ENCODE measurements around the gene CAMK2D.
A peak's percentile ranks its signal among the peaks of the same experiment; 100 is the strongest.

CAMK2D gene

DNA sequence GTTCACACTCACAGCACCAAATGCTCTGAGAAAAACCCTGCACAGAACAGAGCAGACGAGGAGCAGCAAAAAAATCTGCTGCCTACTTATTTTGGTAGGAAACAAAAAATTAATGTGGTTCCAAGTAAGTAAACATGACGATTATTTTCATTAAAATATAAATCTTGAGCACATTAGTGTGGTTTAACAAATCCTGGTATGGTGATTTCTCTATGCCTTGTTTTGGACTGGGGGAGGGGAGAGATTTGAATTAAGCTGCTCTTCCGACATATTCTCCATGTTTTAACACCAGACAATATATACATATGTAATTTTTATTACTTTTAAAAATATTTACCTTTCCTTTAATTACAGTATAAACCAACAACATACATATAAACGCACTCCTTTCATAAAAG is 1.8 kb downstream of the CAMK2D start:
- Mint-ChIP-seq H3K4me3 (peak overlapping the region; percentile 86 to 90), H3K27me3 (no peaks in the 10 kb centered on the region), H3K4me1 (ENCODE audit: low read depth in 2 of 2) (peaks cover 24 to 37% of the 10 kb centered on the region in 2 donors), H3K27ac (peak overlapping the region; percentile 96 to 99), H3K9me3 (no peaks in the 10 kb centered on the region), H3K36me3 (ENCODE audit: insufficient read depth) (peaks cover 38% of the 10 kb centered on the region)
- ATAC-seq (replicated peaks) (no peak), DNase-seq (no peak)

DNA sequence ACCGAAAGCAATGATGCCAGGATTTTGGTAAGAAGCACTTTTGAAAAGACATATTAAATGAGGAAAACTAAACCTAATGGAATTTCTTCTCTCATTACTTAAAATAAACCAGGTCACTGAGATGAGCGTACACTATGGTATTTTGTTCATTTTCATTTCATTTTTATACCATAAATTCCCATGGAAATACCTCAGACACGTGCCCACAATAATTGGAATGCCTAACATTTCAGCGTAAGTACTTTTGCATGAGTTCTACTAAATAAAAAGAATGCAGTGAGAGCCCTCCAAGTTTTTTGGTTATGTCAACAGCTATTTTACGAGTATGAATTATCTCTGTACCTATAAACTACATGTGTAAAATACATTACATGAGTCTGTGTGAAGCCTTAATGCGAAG is 3.2 kb downstream of the CAMK2D start:
- ATAC-seq (replicated peaks) (no peak), DNase-seq (no peak)
- no peaks in the 10 kb centered on the region for H3K27me3 Mint-ChIP-seq
- H3K9me3 Mint-ChIP-seq = no peaks in the 10 kb centered on the region
- H3K27ac Mint-ChIP-seq = peak overlapping the region; percentile 2 to 41
- H3K36me3 Mint-ChIP-seq (ENCODE audit: insufficient read depth) = peaks cover 38% of the 10 kb centered on the region
- H3K4me1 Mint-ChIP-seq (ENCODE audit: low read depth in 2 of 2) = peaks cover 24 to 37% of the 10 kb centered on the region in 2 donors
- H3K4me3 Mint-ChIP-seq = peak overlapping the region; percentile 38 to 86

DNA sequence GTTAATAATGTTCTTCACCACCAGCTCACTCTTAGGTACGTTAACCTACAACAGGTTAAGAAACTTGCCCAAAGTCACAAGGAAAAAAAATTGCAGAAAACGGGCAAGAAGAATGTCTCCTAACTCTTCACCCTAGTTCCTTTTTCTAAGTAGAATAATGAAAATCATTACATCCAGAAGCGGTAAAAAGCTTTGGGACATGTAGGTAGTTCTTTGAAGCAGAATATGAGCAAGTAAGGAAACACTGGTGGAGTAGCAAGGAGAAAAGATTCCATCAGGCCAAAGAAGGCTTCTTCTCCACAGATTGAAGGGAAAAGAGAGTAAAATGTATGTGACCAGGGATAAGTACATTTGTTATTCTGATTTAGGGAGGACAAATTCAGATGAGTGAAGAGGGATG is 4.1 kb downstream of the CAMK2D start:
- ATAC-seq (replicated peaks) (no peak), DNase-seq (no peak)
- Mint-ChIP-seq H3K9me3 (no peaks in the 10 kb centered on the region), H3K27ac (peak overlapping the region; percentile 2 to 23), H3K4me1 (ENCODE audit: low read depth in 2 of 2) (peaks cover 21 to 35% of the 10 kb centered on the region in 2 donors), H3K4me3 (peak overlapping the region; percentile 38 to 86), H3K27me3 (no peaks in the 10 kb centered on the region), H3K36me3 (ENCODE audit: insufficient read depth) (peaks cover 31% of the 10 kb centered on the region)

- no peaks in the 10 kb centered on the region for H3K27me3 Mint-ChIP-seq
- H3K27ac Mint-ChIP-seq = no peak overlapping the region
- H3K4me3 Mint-ChIP-seq = peak overlapping the region in 1 of 2 donors; percentile 12
- no peaks in the 10 kb centered on the region for H3K9me3 Mint-ChIP-seq
- DNase-seq = no peak
- ATAC-seq (replicated peaks) = no peak
- H3K36me3 Mint-ChIP-seq (ENCODE audit: insufficient read depth) = peaks cover 16% of the 10 kb centered on the region
- peaks cover 18 to 36% of the 10 kb centered on the region in 2 donors for H3K4me1 Mint-ChIP-seq (ENCODE audit: low read depth in 2 of 2)
Observed at GRCh38 chr4:113756005-113756410, 5.5 kb downstream of the CAMK2D start.

GRCh38 chr4:113750734-113751133 is 10.8 kb downstream of the CAMK2D start:
- Mint-ChIP-seq H3K4me1 (ENCODE audit: low read depth in 2 of 2) (peaks cover 8 to 34% of the 10 kb centered on the region in 2 donors), H3K4me3 (no peak overlapping the region), H3K27ac (no peak overlapping the region), H3K9me3 (no peaks in the 10 kb centered on the region), H3K27me3 (no peaks in the 10 kb centered on the region), H3K36me3 (ENCODE audit: insufficient read depth) (no peaks in the 10 kb centered on the region)
- DNase-seq (no peak), ATAC-seq (replicated peaks) (no peak)

- H3K27ac Mint-ChIP-seq = no peak overlapping the region
- H3K4me3 Mint-ChIP-seq = no peak overlapping the region
- DNase-seq (no peak), ATAC-seq (replicated peaks) (no peak)
- H3K9me3 Mint-ChIP-seq = no peaks in the 10 kb centered on the region
- no peaks in the 10 kb centered on the region for H3K36me3 Mint-ChIP-seq (ENCODE audit: insufficient read depth)
- no peaks in the 10 kb centered on the region for H3K27me3 Mint-ChIP-seq
- H3K4me1 Mint-ChIP-seq (ENCODE audit: low read depth in 2 of 2) = peaks cover 8 to 30% of the 10 kb centered on the region in 2 donors
Observed at GRCh38 chr4:113750296-113750695, 11.2 kb downstream of the CAMK2D start.

DNA sequence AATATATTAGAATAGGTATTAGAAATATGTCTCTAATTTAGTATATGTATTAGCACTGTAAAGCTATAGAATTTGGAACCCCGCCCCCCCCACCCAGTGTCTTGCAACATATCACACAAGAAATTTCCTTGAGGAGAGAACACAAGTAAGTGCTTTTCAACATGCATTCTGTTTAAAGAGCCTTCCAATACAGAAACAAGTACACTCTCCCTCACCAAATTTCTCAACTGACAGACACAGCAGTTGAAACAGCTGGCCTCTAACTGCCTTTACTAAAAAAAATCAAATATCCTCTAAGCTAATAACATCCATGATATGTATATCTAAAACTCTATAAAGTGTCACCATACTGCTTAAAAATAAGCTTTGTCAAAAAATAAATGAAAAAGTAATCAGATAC is 12.4 kb downstream of the CAMK2D start:
- no peak for DNase-seq
- Mint-ChIP-seq H3K4me1 (ENCODE audit: low read depth in 2 of 2) (peaks cover 8 to 26% of the 10 kb centered on the region in 2 donors), H3K4me3 (no peak overlapping the region), H3K27ac (no peak overlapping the region), H3K9me3 (no peaks in the 10 kb centered on the region), H3K27me3 (no peaks in the 10 kb centered on the region), H3K36me3 (ENCODE audit: insufficient read depth) (no peaks in the 10 kb centered on the region)
- no peak for ATAC-seq (replicated peaks)

DNA sequence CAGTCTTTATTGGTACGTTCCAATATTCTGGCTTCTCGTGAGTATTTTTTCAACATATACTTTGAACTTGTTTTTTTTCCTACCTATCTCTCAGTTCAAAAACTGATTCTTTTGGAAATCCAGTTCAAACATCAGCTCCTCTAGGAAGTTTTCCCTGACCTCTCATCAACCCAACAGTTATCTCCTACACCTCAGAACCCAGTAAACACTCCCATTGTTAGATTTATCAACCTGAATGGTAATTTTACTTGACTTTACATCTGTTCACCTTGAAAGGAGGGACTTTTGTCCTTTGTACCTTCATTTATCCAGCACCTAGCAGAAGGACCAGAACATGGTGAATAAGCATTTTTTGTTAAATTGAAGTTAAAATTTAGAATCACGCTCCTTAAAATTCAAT is 13.6 kb downstream of the CAMK2D start:
- H3K9me3 Mint-ChIP-seq = no peaks in the 10 kb centered on the region
- ATAC-seq (replicated peaks) (no peak), DNase-seq (no peak)
- H3K4me1 Mint-ChIP-seq (ENCODE audit: low read depth in 2 of 2) = peaks cover 8 to 25% of the 10 kb centered on the region in 2 donors
- H3K27me3 Mint-ChIP-seq = no peaks in the 10 kb centered on the region
- no peaks in the 10 kb centered on the region for H3K36me3 Mint-ChIP-seq (ENCODE audit: insufficient read depth)
- H3K4me3 Mint-ChIP-seq = no peak overlapping the region
- peak overlapping the region in 1 of 2 donors; percentile 7 for H3K27ac Mint-ChIP-seq

DNA sequence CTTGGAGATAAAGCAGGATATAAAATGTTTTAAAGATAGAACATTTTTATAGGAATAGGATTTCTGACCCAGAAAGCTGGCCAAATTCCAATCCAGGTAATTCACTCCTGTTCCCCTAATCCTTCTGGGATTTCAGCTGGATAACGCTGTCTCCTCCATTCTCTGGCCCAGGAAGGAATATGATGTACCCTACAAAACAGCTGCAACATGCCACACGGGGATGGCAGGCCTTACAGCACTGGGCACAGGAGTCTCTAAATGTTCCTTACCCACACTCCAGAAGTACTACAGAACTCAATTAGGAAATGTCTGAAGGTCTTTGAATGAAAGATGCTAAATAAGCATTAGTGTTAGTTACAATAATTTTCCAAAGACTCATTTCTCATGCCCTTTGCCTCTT is 15.8 kb downstream of the CAMK2D start:
- no peak for ATAC-seq (replicated peaks)
- Mint-ChIP-seq H3K27ac (no peak overlapping the region), H3K27me3 (no peaks in the 10 kb centered on the region), H3K36me3 (ENCODE audit: insufficient read depth) (no peaks in the 10 kb centered on the region), H3K4me1 (ENCODE audit: low read depth in 2 of 2) (peaks cover 10 to 26% of the 10 kb centered on the region in 2 donors), H3K9me3 (no peaks in the 10 kb centered on the region), H3K4me3 (no peak overlapping the region)
- DNase-seq = no peak

- H3K9me3 Mint-ChIP-seq = no peaks in the 10 kb centered on the region
- ATAC-seq (replicated peaks) (no peak), DNase-seq (no peak)
- no peaks in the 10 kb centered on the region for H3K27me3 Mint-ChIP-seq
- no peak overlapping the region for H3K4me3 Mint-ChIP-seq
- no peaks in the 10 kb centered on the region for H3K36me3 Mint-ChIP-seq (ENCODE audit: insufficient read depth)
- H3K4me1 Mint-ChIP-seq (ENCODE audit: low read depth in 2 of 2) = peaks cover 9 to 24% of the 10 kb centered on the region in 2 donors
- H3K27ac Mint-ChIP-seq = no peak overlapping the region
Observed at GRCh38 chr4:113744667-113745240, 16.8 kb downstream of the CAMK2D start.

DNA sequence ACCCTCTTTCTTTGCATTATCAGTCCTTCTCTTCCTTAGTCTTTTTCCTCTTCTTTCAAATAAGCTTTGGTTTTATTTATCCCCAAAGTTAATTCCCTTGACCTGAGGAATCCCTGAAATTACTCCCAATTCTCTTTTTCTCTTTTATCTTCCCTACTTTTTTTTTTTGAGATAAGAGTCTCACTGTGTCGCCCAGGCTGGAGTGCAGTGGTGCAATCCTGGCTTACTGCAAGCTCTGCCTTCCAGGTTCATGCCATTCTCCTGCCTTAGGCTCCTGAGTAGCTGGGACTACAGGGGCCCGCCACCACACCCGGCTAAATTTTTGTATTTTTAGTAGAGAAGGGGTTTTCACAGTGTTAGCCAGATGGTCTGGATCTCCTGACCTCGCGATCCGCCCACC is 17.8 kb downstream of the CAMK2D start:
- Mint-ChIP-seq H3K27ac (no peak overlapping the region), H3K9me3 (no peaks in the 10 kb centered on the region), H3K4me3 (no peak overlapping the region), H3K4me1 (ENCODE audit: low read depth in 2 of 2) (peaks cover 13 to 33% of the 10 kb centered on the region in 2 donors), H3K27me3 (no peaks in the 10 kb centered on the region), H3K36me3 (ENCODE audit: insufficient read depth) (no peaks in the 10 kb centered on the region)
- DNase-seq (no peak), ATAC-seq (replicated peaks) (no peak)

- ATAC-seq (replicated peaks) (no peak), DNase-seq (no peak)
- H3K27ac Mint-ChIP-seq = no peak overlapping the region
- no peaks in the 10 kb centered on the region for H3K9me3 Mint-ChIP-seq
- H3K4me3 Mint-ChIP-seq = no peak overlapping the region
- H3K36me3 Mint-ChIP-seq (ENCODE audit: insufficient read depth) = no peaks in the 10 kb centered on the region
- no peaks in the 10 kb centered on the region for H3K27me3 Mint-ChIP-seq
- H3K4me1 Mint-ChIP-seq (ENCODE audit: low read depth in 2 of 2) = peaks cover 11 to 27% of the 10 kb centered on the region in 2 donors
Observed at GRCh38 chr4:113742643-113743042, 18.9 kb downstream of the CAMK2D start.

DNA sequence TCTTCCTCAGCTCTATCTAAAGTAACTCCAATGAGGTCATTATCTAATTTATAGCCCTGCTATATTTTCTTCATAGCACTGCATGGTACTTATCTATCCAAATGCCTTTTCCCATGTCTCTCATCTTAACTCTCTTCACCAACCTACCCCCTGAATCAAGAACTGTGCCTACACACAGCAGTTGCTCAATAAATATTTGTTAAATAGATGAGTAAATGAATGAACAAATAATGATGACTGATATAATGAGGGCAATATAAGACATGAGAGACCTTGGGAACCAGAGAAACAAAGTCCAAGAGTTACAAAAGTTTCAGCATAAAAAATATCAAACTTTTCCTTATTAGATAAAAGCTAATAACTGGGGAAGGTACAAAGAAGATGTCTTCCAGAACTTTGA is 19.6 kb downstream of the CAMK2D start:
- ATAC-seq (replicated peaks) = no peak
- H3K4me3 Mint-ChIP-seq = no peak overlapping the region
- no peak for DNase-seq
- no peaks in the 10 kb centered on the region for H3K36me3 Mint-ChIP-seq (ENCODE audit: insufficient read depth)
- H3K4me1 Mint-ChIP-seq (ENCODE audit: low read depth in 2 of 2) = peaks cover 13 to 29% of the 10 kb centered on the region in 2 donors
- no peak overlapping the region for H3K27ac Mint-ChIP-seq
- no peaks in the 10 kb centered on the region for H3K27me3 Mint-ChIP-seq
- no peaks in the 10 kb centered on the region for H3K9me3 Mint-ChIP-seq

DNA sequence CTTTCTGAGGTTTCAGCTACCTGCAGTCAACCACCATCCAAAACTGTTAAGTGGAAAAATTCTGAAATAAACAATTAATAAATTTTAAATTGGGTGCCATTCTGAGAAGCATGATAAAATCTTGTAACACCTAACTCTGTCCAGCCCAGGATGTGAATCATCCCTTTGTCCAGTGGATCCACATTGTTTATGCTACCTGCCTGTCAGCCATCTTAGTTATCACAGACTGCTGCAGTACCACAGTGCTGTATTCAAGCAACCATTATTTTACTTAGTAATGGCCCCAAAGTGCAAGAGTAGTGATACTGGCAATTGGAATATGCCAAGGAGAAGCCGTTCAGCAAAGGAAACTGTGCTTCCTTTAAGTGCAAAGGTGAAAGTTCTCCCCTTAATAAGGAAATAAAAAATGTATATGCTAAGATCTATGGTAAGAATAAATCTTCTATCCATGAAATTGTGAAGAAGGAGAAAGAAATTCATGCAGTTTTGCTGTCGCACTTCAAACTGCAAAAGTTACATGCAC is 20.6 kb downstream of the CAMK2D start:
- H3K9me3 Mint-ChIP-seq = no peaks in the 10 kb centered on the region
- no peaks in the 10 kb centered on the region for H3K36me3 Mint-ChIP-seq (ENCODE audit: insufficient read depth)
- no peaks in the 10 kb centered on the region for H3K27me3 Mint-ChIP-seq
- no peak overlapping the region for H3K4me3 Mint-ChIP-seq
- DNase-seq (no peak), ATAC-seq (replicated peaks) (no peak)
- peak overlapping the region in 1 of 2 donors; percentile 2 for H3K27ac Mint-ChIP-seq
- H3K4me1 Mint-ChIP-seq (ENCODE audit: low read depth in 2 of 2) = peaks cover 16 to 33% of the 10 kb centered on the region in 2 donors
